Ovary (tissue), 9 donors: ENCODE measurements around the gene FIBCD1. TPM values are rescaled to one million over a fixed set of nuclear protein-coding genes. Genes with fewer than 3 reads are reported as not detected.

Experiments used
- DNase-seq, 5 donors: peaks; one replicate each; pipeline ENCODE4 v3.0.0-alpha.2; 2019 to 2020
- H3K27ac ChIP-seq, 2 donors: fragments of 200-600 bp; one replicate each; pipeline versions ENCODE4 v1.5.1 to v1.8.0; 2019 to 2022
- H3K27me3 ChIP-seq: fragments of 200-600 bp; one replicate; pipeline ENCODE4 v1.8.0; 2022
- H3K36me3 ChIP-seq: fragments of 200-600 bp; sonication (generic); one replicate; pipeline ENCODE4 v1.5.1; 2019
- H3K4me1 ChIP-seq: one replicate; pipeline ENCODE4 v1.8.1; 2013; ENCODE audit warnings: mild to moderate bottlenecking, moderate library complexity; ENCODE audit not compliant: insufficient read depth
- H3K4me3 ChIP-seq: fragments of 200-600 bp; sonication (generic); one replicate; pipeline ENCODE4 v1.5.1; 2017
- H3K9me3 ChIP-seq, 2 donors: fragments of 200-600 bp in 1 of 2; sonication (generic) in 1 of 2; one replicate each; pipeline versions ENCODE4 v1.5.1 to v1.8.1; 2013 to 2019; ENCODE audit warnings: mild to moderate bottlenecking in 1 of 2, moderate library complexity in 1 of 2
- EP300 ChIP-seq: sonication (generic); formaldehyde crosslinking; IDR thresholded peaks from one replicate; pipeline ENCODE4 v1.6.1; 2017; ENCODE audit warnings: antibody characterized with exemption
- POLR2A ChIP-seq: fragments of 450-650 bp; IDR thresholded peaks from one replicate; pipeline ENCODE4 v1.6.1; 2017; ENCODE audit warnings: antibody characterized with exemption, mild to moderate bottlenecking, moderate library complexity
- WGBS, 3 donors: extraction: QIAGEN DNeasy Blood & Tissue Kit in 1 of 3; methylation state at CpG; one replicate each; pipeline versions ENCODE4 v1.1.5 to v1.1.7; 2013 to 2017; 5-methylcytosine and 5-hydroxymethylcytosine counted together
- intact Hi-C, 4 donors: fragments of 100-400 bp; cut with DNase I; formaldehyde crosslinking; loops; one replicate each; pipeline versions ENCODE4 v1.11.0 to v1.15.1; 2022 to 2023
- polyA plus RNA-seq, 2 donors: library from polyadenylated mRNA; stranded (reverse); fragments of 200-250 nt in 1 of 2; fragments of 350-450 nt in 1 of 2; fragmentation: Illumina TruSeq in 1 of 2; extraction: RNeasy Lipid Tissue Mini Kit (QIAGEN cat#74804) in 1 of 2; gene quantifications; one replicate each; pipeline ENCODE4 v1.2.3, GENCODE V29; 2013 to 2014
- total RNA-seq, 7 donors: library from RNA; depleted of rRNA in 2 of 7; stranded (reverse); fragments of >200 nt in 2 of 7; fragmentation: NEBNext Ultra II Directional in 3 of 7; extraction: Animal tissue kit (Norgen Biotek cat#: 25700) in 3 of 7; gene quantifications; one replicate each; pipeline versions ENCODE4 v1.1.0 to v1.2.4, GENCODE V29; 2016 to 2023
- TF ChIP-seq, protein P1 (sequence below), 3 donors: fragments of 450-650 bp in 2 of 3; fragments of 200-600 bp in 1 of 3; IDR thresholded peaks; one replicate each; pipeline versions ENCODE4 v1.5.1 to v1.8.0; 2016 to 2022; ENCODE audit warnings: antibody characterized with exemption in 3 of 3, mild to moderate bottlenecking in 1 of 3
- donor health status: DM: no; HTN: no; CAD: no; lungs with moderate emphysema.
- donor health status: DM: no; HTN: no; CAD: no.
- donor health status: Bipolar disorder and iron deficiency.
- donor health status: DM: yes; HTN: yes; CAD: no.
- donor health status: DM: no; HTN: no; CAD: no.
- donor health status: DM: yes; HTN: yes; CAD: no.

The FIBCD1 gene
- total and polyA plus RNA-seq, 9 donors: 0.06 to 0.45 (median 0.12) TPM; not detected in 3

DNA sequence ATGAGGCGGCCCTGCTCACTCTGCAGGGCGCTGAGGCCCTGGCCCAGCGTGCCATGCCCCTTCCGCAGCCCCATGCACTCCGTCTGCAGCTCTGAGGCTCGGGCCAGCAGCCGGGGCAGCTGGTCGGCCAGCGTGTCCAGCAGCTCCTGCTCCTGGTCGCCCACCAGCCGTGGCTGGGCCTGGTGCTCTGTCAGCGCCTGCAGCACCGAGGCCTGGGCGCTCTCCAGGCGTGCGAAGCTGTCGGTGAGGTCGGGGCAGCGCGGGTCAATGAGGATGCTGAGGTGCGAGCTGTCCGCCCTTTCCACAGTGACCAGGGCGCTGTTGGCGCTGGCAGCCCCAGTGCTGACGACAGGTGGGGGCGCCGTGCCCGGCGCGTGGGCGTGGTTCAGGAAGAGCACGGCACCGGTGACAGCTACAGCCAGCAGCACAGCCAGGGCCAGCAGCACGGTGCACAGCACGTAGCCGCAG is 9.4 kb downstream of the FIBCD1 start:
- 85 to 90% (median 87%) methylated on average over 36 of the region's 36 CpGs for WGBS, 3 donors
- H3K36me3 ChIP-seq: no peaks in the 10 kb centered on the region
- H3K27ac ChIP-seq: no peak overlapping the region
- H3K4me3 ChIP-seq: no peak overlapping the region
- no peaks in the 10 kb centered on the region for H3K27me3 ChIP-seq
- intact Hi-C loops: loop anchor here in 1 of 4 donors (10.0 kb wide), 2 partner anchors 55 to 165 kb away; no protein-coding TSS in a partner anchor
- H3K9me3 ChIP-seq: no peaks in the 10 kb centered on the region
- TF ChIP-seq, protein P1, sequence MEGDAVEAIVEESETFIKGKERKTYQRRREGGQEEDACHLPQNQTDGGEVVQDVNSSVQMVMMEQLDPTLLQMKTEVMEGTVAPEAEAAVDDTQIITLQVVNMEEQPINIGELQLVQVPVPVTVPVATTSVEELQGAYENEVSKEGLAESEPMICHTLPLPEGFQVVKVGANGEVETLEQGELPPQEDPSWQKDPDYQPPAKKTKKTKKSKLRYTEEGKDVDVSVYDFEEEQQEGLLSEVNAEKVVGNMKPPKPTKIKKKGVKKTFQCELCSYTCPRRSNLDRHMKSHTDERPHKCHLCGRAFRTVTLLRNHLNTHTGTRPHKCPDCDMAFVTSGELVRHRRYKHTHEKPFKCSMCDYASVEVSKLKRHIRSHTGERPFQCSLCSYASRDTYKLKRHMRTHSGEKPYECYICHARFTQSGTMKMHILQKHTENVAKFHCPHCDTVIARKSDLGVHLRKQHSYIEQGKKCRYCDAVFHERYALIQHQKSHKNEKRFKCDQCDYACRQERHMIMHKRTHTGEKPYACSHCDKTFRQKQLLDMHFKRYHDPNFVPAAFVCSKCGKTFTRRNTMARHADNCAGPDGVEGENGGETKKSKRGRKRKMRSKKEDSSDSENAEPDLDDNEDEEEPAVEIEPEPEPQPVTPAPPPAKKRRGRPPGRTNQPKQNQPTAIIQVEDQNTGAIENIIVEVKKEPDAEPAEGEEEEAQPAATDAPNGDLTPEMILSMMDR (IDR thresholded peaks at IDR 0.05): no peak
- TF ChIP-seq POLR2A (no peak), EP300 (no peak)
- H3K4me1 ChIP-seq: no peaks in the 10 kb centered on the region
- no peak for DNase-seq

DNA sequence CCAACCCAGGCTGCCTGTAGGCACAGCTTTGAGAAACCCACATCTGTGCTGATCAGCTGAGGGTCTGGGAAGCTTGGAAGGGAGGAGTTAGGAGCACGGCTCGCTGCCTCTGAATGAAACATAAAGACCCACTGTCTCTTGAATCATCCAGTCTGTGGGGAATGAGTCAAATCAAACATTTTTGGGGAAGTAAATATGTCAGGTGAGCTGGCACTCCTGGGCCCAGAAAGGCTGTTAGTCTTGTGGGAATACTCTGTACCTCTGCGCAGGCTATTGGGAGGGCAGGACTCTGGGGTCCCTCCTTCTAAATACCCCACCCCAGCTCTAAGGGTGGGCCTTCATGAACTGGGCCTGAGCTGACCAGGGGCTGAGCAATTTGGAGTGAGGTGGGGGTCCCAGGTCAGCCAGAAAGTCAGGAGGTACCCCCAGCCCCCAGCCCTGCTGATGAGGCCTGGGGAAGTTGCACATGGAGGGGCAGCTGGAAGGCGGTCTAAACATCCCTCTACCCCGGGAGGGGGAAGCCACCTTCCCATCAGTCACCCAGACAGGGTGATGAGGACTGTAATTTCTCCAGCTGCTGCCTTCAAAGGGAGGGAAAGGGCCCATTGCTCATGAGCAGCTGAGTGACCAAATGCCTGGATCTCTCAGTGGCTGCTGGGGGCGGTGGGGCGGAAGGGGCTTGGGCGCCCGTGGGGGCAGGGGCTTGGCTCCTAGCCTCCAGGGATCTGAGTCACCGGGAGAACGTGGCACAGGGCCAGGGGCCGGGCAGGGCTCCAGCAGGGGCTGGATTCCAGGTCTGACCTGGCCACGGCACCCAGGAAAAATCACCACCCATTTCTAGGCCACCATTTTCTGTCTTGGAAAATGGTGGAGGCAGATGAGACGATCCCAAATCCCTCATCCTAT is 10.8 kb downstream of the FIBCD1 start:
- H3K27ac ChIP-seq: no peak overlapping the region
- WGBS, 3 donors: 48 to 60% (median 53%) methylated on average over 10 to 14 of the region's 14 CpGs

DNA sequence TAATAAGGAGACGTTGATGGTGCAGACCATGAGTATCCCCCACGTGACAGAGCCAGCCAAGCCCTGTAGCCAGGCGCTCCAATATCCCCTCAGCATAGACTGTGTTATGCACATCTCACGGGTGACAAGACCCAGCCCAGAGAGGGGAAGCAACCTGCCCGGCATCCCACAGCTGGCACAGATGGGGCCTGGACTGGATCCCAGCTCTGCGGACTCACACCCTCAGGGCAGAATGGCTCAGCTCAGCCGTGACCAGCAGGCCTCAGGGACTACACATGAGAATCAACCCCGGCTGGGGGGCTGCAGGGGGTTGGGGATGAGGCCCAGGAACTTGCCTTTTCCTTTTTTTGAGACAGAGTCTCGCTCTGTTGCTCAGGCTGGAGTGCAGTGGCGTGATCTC is 11.7 kb downstream of the FIBCD1 start:
- Histone ChIP-seq H3K4me1 (no peaks in the 10 kb centered on the region), H3K9me3 (no peaks in the 10 kb centered on the region), H3K27ac (no peak overlapping the region), H3K36me3 (no peaks in the 10 kb centered on the region), H3K4me3 (no peak overlapping the region), H3K27me3 (no peaks in the 10 kb centered on the region)
- intact Hi-C loops: no loop called here
- TF ChIP-seq, protein P1 (IDR thresholded peaks at IDR 0.05): no peak
- TF ChIP-seq EP300: no peak
- no peak for TF ChIP-seq POLR2A
- DNase-seq: no peak
- WGBS, 3 donors: 93 to 96% (median 94%) methylated on average over 10 of the region's 10 CpGs

More for the DNA sequence above, 10.8 kb downstream of the FIBCD1 start:
- no peak for TF ChIP-seq EP300
- TF ChIP-seq, protein P1 (IDR thresholded peaks at IDR 0.05): no peak
- no peak for TF ChIP-seq POLR2A
- intact Hi-C loops: no loop called here
- H3K36me3 ChIP-seq: no peaks in the 10 kb centered on the region
- DNase-seq: peak in 2 of 5 donors; percentile 57 to 63
- no peaks in the 10 kb centered on the region for H3K27me3 ChIP-seq
- H3K9me3 ChIP-seq: no peaks in the 10 kb centered on the region
- no peak overlapping the region for H3K4me3 ChIP-seq
- H3K4me1 ChIP-seq: no peaks in the 10 kb centered on the region

DNA sequence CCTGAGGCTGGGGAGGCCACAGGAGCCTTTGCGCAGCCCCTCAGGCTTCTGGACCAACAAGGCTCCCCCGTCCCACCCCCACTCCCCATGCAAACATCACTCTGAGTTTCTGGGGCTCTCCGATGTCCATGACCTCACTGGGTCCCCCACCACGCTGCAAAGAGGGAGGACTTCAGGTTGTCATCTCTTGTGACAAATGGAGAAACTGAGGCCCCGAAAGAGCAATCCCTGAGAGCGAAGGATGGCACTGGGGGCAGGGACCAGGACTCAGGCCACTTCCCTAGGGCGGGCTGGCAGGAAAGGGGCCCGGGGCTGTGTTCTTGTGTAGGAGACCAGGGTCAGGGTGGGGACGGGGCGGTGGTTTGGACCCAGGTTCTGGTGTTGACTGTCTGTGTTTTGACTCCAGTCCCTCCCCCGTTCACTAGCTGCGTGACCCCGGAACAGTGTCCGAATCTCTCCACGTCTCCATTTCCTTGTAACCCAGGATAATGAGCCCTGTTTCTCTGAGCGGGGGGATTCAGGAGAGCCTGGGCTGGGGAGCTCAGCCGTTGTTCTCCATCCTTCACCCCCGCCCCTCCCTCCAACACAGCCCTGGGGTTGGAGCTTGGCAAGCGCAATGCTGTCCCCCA is 13.9 kb downstream of the FIBCD1 start:
- 62 to 80% (median 68%) methylated on average over 19 of the region's 19 CpGs for WGBS, 3 donors

More for the DNA sequence above, 13.9 kb downstream of the FIBCD1 start:
- intact Hi-C loops: no loop called here
- Histone ChIP-seq H3K4me3 (no peak overlapping the region), H3K27me3 (no peaks in the 10 kb centered on the region), H3K36me3 (no peaks in the 10 kb centered on the region), H3K9me3 (no peaks in the 10 kb centered on the region), H3K27ac (no peak overlapping the region), H3K4me1 (peaks cover 8% of the 10 kb centered on the region)
- TF ChIP-seq, protein P1 (IDR thresholded peaks at IDR 0.05): no peak
- no peak for TF ChIP-seq POLR2A
- TF ChIP-seq EP300: no peak
- DNase-seq: no peak
